Fibroblast of lung (primary cell): ENCODE data around the gene PARP8.
"Not testable (repeated sequence)": the region's sequence is repeated elsewhere in the genome, so short reads cannot be mapped to it uniquely, and the experiment has no call there.

Experiments
- EZH2 ChIP-seq: IDR thresholded peaks from 2 replicates; pipeline ENCODE4 v1.5.1; 2012; ENCODE audit warnings: low read length, control low read depth, mild to moderate bottlenecking; ENCODE audit errors: missing control alignments
- TF ChIP-seq, protein P1 (sequence below), 2 donors: IDR thresholded peaks in 1 of 2; conservative IDR thresholded peaks in 1 of 2; 1 replicate in 1 of 2; 2 replicates in 1 of 2; pipeline ENCODE4 v1.5.1; 2011 to 2012; ENCODE audit warnings: low read length in 2 of 2, control low read depth in 1 of 2, inconsistent platforms in 1 of 2, low read depth in 1 of 2, mild to moderate bottlenecking in 1 of 2

DNA sequence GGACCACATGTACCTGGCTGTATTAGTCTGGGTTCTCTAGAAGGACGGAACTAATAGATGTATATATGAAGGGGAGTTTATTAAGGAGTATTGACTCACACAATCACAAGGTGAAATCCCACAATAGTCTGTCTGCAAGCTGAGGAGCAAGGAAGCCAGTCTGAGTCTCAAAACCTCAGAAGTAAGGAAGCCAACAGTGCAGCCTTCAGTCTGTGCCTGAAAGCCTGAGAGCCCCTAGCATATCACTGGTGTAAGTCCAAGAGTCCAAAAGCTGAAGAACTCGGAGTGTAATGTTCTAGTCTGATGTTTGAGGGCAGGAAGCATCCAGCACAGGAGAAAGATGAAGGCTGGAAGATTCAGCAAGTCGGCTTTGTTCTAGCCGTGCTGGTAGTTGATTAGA, 28.2 kb downstream of the PARP8 start:
- TF ChIP-seq, protein P1, sequence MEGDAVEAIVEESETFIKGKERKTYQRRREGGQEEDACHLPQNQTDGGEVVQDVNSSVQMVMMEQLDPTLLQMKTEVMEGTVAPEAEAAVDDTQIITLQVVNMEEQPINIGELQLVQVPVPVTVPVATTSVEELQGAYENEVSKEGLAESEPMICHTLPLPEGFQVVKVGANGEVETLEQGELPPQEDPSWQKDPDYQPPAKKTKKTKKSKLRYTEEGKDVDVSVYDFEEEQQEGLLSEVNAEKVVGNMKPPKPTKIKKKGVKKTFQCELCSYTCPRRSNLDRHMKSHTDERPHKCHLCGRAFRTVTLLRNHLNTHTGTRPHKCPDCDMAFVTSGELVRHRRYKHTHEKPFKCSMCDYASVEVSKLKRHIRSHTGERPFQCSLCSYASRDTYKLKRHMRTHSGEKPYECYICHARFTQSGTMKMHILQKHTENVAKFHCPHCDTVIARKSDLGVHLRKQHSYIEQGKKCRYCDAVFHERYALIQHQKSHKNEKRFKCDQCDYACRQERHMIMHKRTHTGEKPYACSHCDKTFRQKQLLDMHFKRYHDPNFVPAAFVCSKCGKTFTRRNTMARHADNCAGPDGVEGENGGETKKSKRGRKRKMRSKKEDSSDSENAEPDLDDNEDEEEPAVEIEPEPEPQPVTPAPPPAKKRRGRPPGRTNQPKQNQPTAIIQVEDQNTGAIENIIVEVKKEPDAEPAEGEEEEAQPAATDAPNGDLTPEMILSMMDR (conservative IDR thresholded peaks at IDR 0.05 in 1 of 2, IDR thresholded peaks at IDR 0.05 in 1 of 2; ENCODE audit: low read depth in 1 of 2, low read length in 2 of 2), result not testable (repeated sequence)
- TF ChIP-seq EZH2, result not testable (repeated sequence)
